Ascending aorta (tissue), 2 donors: ENCODE data around the gene MEGF8. TPM values are rescaled to one million over a fixed set of nuclear protein-coding genes. Genes with fewer than 3 reads are reported as not detected.

Experiments
- DNase-seq, 2 donors: peaks; one replicate each; pipeline ENCODE4 v3.0.0-alpha.2; 2019; ENCODE audit warnings: low spot score in 2 of 2
- H3K27ac ChIP-seq, 2 donors: fragments of 200-600 bp; sonication (generic); one replicate each; pipeline ENCODE4 v1.5.1; 2016 to 2017; ENCODE audit warnings: mild to moderate bottlenecking in 1 of 2
- H3K27me3 ChIP-seq: fragments of 200-600 bp; sonication (generic); one replicate; pipeline ENCODE4 v1.5.1; 2017
- H3K36me3 ChIP-seq, 2 donors: fragments of 200-600 bp; sonication (generic); one replicate each; pipeline ENCODE4 v1.5.1; 2016
- H3K4me1 ChIP-seq, 2 donors: fragments of 200-600 bp; sonication (generic); one replicate each; pipeline ENCODE4 v1.5.1; 2016 to 2017; ENCODE audit warnings: mild to moderate bottlenecking in 1 of 2
- H3K4me3 ChIP-seq, 2 donors: fragments of 200-600 bp; sonication (generic); one replicate each; pipeline ENCODE4 v1.5.1; 2016 to 2017; ENCODE audit warnings: mild to moderate bottlenecking in 1 of 2
- H3K9me3 ChIP-seq, 2 donors: fragments of 200-600 bp; sonication (generic); one replicate each; pipeline ENCODE4 v1.5.1; 2016
- CTCF ChIP-seq, 3 experiments: fragments of 200-600 bp in 2 of 3; fragments of 450-650 bp in 1 of 3; sonication (generic) in 2 of 3; IDR thresholded peaks; one replicate each; pipeline ENCODE4 v1.5.1; 2016 to 2019; ENCODE audit warnings: antibody characterized with exemption in 3 of 3, mild to moderate bottlenecking in 1 of 3, moderate library complexity in 1 of 3
- intact Hi-C: fragments of 100-400 bp; cut with DNase I; formaldehyde crosslinking; loops from one replicate; pipeline ENCODE4 v1.15.1; 2023
- total RNA-seq: library from RNA; depleted of rRNA; stranded (reverse); fragments of >200 nt; gene quantifications from one replicate; pipeline ENCODE4 v1.1.0, GENCODE V29; 2016

Gene MEGF8
- total RNA-seq, 1 donor from 2014 or later = 61.8 TPM

- peaks cover 0 to 3% of the 10 kb centered on the region in 2 donors for H3K4me1 ChIP-seq
- no peak for TF ChIP-seq CTCF (IDR thresholded peaks at IDR 0.05)
- H3K4me3 ChIP-seq = no peak overlapping the region
- H3K27ac ChIP-seq = no peak overlapping the region
- intact Hi-C loops = no loop called here
- H3K27me3 ChIP-seq = no peaks in the 10 kb centered on the region
- no peaks in the 10 kb centered on the region for H3K9me3 ChIP-seq
- H3K36me3 ChIP-seq = no peaks in the 10 kb centered on the region
- DNase-seq = no peak
Observed at GRCh38 chr19:42317535-42317934, 7.9 kb upstream of the MEGF8 start.

GRCh38 chr19:42322305-42322704 lies 3.1 kb upstream of the MEGF8 start:
- Histone ChIP-seq H3K4me3 (no peak overlapping the region), H3K27ac (no peak overlapping the region), H3K9me3 (no peaks in the 10 kb centered on the region), H3K4me1 (peaks cover 5 to 23% of the 10 kb centered on the region in 2 donors), H3K27me3 (peaks cover 11% of the 10 kb centered on the region), H3K36me3 (no peaks in the 10 kb centered on the region)
- intact Hi-C loops = no loop called here
- TF ChIP-seq CTCF (IDR thresholded peaks at IDR 0.05) = no peak
- no peak for DNase-seq

- Histone ChIP-seq H3K4me1 (peaks cover 5 to 29% of the 10 kb centered on the region in 2 donors), H3K9me3 (no peaks in the 10 kb centered on the region), H3K4me3 (no peak overlapping the region), H3K36me3 (no peaks in the 10 kb centered on the region), H3K27me3 (peaks cover 11% of the 10 kb centered on the region), H3K27ac (no peak overlapping the region)
- no peak for TF ChIP-seq CTCF (IDR thresholded peaks at IDR 0.05)
- intact Hi-C loops = no loop called here
- DNase-seq = no peak
Observed at GRCh38 chr19:42323473-42323851, 2.0 kb upstream of the MEGF8 start.

GRCh38 chr19:42323852-42324654 lies 1.4 kb upstream of the MEGF8 start:
- no peak for TF ChIP-seq CTCF (IDR thresholded peaks at IDR 0.05)
- H3K4me1 ChIP-seq = peaks cover 5 to 29% of the 10 kb centered on the region in 2 donors
- H3K27ac ChIP-seq = no peak overlapping the region
- DNase-seq = no peak
- H3K4me3 ChIP-seq = peak overlapping the region; percentile 48 to 85
- H3K36me3 ChIP-seq = no peaks in the 10 kb centered on the region
- H3K9me3 ChIP-seq = no peaks in the 10 kb centered on the region
- H3K27me3 ChIP-seq = peaks cover 11% of the 10 kb centered on the region
- intact Hi-C loops = loop anchor here (2.0 kb wide), 2 partner anchors 73 to 191 kb away; partner anchors contain the start of gene POU2F2

- H3K9me3 ChIP-seq = no peaks in the 10 kb centered on the region
- H3K4me1 ChIP-seq = peaks cover 5 to 29% of the 10 kb centered on the region in 2 donors
- H3K27ac ChIP-seq = no peak overlapping the region
- TF ChIP-seq CTCF (IDR thresholded peaks at IDR 0.05) = peak in 2 of 3 experiments; percentile 82 to 89
- no peak for DNase-seq
- intact Hi-C loops = loop anchor here (1.0 to 5.0 kb wide), 4 partner anchors 72 to 367 kb away; partner anchors contain the start of genes GSK3A, POU2F2 and RABAC1
- no peaks in the 10 kb centered on the region for H3K36me3 ChIP-seq
- H3K27me3 ChIP-seq = peaks cover 11% of the 10 kb centered on the region
- peak overlapping the region; percentile 48 to 85 for H3K4me3 ChIP-seq
Observed at GRCh38 chr19:42324655-42325307, 654 bp upstream of the MEGF8 start.
